GF-D8 (cell line): ENCODE measurements around the gene ATG9B.

ENCODE experiments used
- DNase-seq: peaks from one replicate; lab custom pipeline; 2025; lab: John Stamatoyannopoulos, UW

The ATG9B gene

DNA sequence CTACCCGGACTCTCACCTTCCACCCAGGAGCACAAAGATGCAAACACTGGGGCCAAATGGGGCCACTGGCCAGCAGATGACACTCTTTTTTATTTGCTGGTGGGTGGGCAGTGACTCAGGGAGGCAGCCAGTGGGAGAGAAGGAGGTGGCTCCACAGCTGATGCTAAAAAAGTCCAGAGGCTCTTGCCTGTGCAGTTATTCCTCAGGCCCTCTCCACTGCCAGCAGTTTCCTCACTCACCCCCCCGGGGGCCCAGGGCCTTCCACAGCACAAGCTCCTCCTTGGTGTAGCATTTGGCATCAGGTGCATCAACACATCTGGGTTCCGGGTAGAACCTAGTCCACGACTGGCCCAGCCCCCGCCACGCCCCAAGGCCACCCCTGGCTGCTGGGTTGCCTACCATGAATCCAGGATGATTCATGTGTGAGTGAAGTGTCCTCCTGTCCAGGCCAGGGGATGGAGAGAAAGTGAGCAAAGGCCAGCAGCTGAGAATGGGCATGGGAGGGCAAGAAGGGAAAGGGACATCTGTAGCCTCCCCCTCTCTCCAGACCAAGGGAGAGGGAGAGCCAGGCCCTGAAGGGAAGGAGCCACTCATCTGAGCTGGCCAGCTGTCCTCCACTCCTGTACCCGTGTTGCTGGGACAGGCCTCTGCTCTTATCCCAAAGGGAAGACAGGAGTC is 44.4 kb downstream of the ATG9B start:
- DNase-seq = no peak

DNA sequence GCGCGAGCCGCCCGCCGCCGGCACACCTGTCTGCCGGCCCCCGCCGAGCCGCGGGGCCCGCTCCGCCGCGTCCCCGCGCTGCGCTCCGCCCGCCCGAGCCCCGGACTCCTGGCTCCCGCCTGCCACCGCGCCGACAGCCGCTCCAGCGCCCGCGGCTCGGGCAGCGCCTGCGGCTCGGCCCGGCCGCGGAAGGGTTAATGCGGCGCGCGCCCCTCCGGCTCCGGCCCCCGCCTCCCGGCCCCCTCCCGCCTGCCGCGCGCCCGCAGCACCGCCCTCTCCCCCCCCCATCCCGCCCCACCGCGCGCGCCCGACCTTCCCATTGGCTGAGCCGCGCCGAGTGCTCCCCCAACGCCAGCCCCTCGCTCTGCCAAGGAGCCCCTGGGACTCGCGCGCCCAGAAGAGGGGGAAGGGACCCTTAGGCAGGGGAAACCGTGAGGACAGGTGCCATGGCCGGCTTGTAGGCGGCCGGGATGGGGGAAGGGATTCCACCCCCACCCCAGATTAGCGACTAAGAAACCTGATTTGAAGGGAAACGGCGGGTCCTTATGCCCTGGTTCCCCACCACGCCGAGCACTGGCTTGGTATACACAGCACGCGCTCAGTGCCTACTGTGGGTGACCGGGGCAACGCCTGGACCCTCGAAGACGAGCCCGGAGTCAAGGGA is 46.0 kb downstream of the ATG9B start, which contains the start of gene KCNH2:
Gene KCNH2, minus strand, starts transcription at position 196 of the 664 bp plus-strand sequence. CDS start 408 bp downstream, outside the sequence.
- no peak for DNase-seq

DNA sequence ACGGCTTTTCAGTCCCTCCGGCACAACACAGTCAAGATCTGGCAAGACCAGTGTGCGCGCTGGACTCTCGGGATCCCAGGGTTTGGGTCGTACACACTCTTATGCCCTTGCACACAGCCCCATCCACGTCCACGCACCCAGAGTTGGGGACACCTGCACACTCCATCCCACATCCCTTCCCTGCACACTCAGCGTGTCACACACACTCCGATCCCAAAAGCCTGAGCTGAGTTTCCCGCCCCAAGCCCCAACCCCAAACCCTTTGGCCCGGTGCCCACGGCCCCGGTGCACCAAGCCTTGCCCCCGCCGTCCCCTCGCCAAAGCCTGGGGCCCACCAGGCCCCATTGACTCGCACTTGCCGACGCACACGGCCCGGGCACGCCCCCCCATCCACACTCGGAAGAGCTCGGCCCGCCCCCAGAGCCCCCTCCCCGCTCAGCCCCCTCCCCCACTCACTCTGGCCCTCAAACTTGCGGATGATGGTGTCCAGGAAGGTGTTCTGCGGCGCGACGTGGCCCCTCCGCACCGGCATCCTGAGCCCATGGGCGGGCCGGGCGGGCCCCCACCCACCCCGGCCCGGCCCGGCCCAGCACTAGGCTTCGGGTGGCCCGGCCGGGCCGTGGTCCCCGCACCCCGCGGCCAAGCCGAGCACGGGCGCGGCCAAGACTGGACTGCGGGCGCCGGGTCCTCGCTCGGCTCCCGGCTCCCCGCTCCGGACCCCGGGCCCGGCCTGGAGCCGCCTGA is 46.7 kb downstream of the ATG9B start:
- no peak for DNase-seq

DNA sequence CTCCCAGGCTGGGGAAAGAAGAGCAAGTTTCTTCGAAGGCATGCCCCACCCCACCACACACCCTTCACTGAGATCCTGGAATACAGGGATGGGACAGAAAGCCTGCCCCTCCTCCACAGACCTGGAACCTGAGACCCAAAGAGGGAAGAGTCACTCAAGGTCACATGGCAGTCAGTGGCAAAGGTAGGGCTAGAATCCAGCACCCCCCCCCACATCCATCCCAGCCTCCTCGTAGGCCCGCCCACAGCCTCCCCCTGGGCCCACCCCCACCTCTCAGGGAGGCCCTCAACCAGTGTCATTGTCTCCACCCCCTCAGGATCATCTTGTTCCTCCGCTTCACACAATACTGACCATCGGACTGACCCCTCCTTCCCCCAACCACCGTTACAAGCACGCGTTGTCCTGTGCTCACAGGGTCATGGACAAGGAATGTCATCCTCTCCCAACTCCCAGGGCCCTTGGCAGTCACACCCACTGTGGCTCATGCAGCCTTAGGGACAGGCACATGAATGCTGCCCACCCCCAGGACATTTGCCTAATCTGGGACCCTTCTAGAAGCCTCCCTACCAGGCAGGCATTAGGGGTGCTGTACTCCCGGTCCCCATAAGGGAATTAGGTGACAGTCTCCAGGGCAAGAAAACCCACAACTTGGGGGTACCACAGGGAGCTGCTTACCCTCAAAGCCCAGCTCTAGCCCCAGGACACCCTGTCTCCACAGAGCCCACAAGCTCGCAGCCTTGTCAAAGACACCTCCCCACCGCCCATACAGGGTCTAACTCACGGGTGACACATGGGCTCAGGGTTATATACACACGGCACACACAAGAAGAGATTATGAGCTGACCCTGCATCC is 47.5 kb downstream of the ATG9B start:
- DNase-seq = no peak

DNA sequence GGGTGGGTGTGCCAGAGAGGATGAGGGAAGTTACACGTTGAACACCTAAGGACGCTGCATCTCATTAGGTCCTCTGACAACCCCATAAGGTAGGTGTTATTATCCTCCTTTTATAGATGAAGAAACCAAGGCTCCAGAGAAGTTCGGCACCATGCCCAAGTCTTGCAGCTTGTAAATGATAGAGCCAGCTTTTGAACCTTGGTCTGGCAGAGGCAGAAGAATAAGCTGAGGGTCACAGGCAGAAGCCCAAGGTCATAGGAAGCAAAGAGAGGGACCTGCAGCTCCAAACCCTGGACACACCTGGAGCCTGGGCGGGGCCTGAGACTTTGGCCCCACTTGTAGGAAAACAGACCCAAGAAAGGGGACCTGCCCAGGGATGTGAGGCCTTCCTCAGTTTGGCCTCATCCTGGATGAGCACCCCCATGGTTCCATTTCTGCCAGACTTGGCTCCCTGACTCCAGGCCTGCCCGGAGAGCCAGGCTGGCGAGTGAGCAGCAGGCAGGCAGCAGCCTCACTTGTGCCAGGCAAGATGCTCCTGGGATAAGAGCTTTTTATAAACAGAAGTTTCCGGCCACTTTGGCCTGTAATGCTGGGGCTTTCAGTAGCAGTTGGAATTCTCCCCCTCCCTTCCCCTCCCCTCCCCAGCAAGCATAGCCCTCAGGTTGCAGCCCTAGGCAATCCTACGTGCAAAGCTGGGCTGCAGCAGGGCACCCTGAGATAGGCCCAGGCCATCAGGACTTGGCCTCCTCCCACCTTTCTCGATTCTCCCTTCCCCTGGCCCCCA is 48.6 kb downstream of the ATG9B start:
- no peak for DNase-seq

DNA sequence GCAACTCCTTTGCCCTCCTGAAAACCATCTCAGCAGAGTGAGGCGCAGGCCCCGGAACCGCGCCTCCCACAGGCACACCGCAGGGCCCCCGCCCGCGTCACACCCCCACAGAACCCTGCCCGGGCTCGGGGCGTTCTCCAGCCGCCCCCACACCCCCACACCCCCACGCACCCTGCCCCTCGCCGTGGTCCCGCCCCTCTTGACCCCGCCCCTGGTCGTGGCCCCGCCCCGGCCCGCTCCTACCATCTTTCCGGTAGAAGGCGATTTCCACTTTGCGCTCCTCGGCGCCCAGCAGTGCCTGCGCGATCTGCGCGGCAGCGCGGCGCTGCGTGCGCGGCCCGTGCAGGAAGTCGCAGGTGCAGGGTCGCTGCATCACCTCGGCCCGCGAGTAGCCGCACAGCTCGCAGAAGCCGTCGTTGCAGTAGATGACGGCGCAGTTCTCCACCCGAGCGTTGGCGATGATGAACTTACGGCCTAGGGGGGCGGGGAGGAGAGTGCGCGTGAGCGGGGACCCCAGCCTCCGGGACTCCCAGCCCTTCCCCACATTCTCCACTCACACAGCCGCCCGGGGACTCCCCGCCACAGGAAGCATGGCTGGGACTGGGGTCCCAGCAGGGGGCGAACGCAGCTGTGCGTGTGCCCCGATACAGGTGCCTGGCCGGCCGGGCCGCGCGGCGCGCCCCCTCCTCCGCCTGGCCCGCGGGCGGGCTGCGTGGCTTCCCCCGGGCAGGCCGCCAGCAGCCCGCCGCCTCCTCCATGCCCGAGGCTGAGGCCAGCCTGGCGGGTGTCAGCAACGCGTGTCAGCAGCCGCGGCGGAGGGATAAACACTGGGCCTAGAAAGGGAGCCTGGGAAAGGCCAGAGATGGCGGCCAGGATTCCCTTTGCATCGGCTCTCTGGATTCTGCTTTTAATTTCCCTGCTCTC is 49.6 kb downstream of the ATG9B start:
- no peak for DNase-seq

DNA sequence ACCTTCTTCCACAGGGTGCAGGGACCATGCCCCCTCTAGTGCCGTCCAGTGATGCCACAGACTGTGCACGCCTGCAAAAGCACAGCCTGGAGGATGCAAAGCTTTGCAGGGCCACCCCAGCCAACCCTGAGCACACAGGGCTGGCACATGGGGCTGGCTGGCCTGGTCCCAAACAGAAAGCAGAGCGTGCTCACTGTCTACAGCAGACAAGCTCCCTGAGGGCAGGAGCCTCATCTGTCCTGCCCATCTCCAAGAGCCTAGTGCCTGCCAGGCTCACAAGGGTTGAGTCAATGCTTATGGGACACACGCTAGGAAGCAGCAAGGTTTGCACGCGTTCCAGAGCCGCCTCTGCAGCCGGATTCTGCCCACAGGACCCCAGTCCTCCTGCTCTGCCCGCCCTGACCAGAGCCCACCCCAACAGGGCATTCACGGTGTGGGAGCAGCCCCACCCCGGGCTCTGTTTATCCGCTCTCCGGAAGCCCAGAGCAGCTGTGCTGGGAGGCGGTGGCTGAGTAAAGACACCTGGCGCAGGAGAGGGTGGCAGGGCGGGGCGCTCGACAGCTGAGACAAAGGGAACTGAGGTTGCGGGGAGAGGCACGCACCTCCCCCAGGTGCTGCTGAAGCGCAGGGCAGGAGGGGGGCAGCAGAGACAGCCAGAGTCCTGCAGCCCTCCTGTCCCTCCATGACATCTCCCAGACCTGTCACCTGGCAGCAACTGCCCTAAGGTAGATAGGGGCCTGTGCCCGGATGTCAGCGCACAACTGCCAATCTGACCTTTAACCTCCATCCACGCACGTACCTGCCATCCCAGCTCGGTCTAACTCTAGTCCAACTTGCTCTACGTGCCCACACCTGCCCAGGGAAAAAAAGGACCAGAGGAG is 50.5 kb downstream of the ATG9B start:
- no peak for DNase-seq

DNA sequence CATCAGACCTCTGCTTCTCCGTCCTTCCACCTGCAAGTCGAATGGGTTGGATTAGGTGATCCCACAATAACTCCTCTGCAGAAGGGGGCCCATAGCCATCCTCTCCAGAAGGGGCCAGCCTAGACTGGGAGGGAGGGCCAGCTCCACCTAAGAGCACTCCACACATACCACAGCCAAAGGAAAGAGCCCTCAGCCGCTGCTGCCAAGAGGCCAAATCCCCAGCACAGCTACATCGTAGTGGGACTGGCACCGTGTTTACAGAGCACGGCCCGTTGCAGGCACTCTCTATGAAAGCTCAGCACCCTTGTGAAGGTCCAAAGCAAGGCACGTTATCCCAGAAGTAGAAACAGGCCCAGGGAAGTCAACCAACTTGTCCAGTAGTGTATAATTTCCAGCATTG is 51.6 kb downstream of the ATG9B start:
- DNase-seq = no peak

DNA sequence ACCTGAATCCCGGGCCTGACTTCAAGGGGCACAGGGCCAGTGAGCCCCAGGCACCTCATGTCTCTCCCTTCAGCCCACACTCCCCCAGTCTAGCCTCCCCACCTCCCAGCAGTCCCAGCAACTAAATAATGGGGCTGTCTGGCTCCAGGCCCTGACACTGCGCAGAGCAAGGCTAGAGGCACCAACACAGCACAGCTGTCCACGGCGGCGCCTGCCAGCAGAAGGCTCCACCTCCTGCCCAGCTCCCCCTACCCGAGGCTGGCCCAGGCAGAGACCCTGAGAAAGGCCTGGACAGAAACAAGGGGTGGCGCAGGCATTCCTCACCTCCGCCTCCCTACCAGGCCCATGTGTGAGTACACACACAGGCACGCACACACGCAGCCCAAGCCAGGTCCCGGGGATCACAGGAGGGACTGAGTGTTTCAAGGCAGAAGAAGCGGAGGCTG is 52.2 kb downstream of the ATG9B start:
- DNase-seq = no peak

DNA sequence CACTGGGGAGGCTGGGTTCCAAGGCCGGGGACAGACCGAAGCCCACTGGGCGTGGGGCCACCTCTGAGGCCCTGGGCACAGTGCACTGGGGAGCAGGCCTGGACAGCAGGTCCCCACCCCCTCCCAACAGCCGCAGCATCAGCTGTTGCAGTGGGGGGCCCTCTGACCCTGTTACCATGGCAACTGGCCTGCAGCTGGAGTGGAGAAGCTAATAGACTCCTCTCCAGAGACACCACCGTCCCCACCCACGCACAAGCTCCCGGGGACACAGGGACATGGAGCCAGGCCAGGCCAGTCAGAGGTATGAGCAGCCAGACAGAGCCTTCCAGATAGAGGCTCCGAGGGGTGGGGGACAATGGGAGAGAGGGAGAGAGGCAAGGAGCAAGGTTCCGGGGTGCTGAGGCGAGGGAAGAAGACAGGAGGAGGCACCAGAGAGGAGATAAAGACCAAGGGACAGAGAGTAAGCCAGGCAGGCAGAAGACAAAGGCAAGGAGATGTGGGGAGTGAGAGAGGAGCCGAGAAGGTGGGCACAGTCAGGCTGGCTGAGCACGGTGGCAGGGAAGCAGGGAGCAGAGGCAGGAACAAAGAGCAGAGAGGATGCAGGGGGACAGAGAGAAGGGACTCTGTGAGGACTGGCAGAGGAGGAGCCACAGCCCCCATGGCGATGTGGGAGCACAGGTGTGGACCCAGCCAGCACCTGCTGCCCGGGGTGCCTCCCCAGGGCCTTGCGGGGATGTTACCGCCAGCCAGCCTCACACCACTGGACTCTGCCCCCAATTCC is 52.9 kb downstream of the ATG9B start:
- DNase-seq = no peak

DNA sequence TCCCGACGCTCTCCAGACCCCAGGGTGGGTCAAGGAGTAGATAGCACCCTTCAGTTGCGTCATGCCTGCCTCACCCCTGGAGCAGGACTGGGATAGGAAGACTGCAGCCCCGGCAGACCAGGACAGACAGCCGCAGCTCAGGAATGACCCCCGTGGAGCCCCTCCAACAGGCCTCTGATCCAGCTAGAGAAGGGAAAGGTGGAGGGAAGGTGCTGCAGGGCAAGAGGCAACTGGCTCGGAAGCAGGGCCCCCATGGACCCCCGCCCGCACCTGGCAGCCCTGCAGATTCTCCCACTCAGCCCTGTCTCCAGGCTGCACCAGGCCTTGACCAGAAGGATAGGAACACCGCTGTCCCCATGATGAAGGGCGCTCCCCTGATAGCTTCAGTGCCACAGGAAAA is 53.9 kb downstream of the ATG9B start:
- no peak for DNase-seq

DNA sequence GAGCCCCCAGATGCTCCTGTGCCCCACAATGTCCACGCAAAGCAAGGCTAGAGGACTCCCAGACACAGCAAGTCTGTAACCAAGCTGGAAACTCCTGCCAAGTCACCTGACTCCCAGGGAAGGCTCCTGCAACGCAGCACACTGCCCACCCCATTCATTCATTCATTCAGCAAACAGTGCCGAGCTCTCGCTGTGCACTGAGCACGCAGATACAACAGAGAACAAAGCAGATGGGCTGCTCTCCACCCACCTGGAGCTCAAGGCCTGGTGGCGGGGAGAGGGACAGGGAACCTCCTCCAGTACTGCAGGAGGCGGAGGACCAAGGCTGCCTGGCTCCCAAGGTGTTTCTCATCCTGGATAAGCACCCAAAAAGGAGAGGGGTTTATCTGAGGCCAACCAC is 54.8 kb downstream of the ATG9B start:
- DNase-seq = no peak

DNA sequence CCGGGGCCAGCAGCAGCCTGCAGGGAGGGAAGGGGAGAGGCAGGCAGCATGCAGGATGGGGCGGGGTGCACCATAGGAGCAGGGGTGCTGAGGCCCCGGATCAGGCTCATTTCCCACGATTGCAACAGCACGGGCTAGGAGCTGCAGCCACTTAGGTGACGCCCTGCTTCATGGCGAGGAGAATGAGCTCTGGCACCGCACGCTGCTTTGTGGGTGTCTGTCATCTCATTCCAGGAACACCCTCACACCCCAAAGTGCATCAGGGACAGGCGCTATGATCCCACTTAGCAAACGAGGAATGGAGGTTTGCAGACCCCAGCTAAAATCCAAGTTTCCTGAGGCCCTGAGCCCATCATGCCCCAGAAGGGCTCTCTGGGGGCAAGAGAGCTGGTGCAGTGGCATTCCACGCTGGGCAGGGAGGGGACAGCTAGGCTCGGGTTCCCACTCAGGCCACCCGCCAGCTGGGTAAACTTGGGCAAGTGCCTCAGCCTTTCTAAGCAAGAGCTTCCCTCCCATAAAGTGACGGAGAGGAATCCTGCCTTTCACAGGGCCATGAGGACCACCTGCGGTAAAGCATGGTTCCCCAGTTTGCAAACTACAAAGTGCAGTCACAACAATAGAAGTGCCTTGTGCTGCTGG is 55.4 kb downstream of the ATG9B start:
- no peak for DNase-seq

DNA sequence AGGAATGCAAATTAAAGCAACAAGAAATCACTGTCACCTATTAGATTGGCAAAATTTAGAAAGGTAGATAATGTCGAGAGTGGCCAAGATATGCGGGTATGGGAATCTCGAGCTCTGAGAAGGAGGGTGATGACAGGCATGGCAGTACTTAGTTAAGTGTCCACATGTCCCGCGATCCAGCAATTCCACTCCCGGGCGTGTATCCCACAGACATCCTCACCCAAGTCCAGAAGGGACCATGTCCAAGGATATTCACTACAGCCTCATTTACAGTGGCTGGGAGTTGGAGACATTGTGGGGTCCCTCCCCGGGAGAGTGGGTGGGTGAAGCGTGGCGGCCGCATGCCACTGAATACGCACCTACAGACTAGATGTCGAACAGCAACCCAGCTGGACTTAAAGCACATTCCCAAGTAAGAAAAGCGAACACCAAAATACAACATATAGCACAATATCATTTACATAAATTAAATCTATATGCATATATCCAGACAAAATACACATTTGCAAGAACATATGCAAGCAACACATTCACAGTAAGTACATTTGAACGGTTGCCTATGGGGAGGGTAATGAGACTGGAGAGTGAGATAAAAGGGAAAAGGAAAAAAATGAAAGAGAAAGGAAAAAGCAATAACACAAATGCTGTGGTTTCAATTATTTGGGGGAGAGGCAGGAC is 56.1 kb downstream of the ATG9B start:
- no peak for DNase-seq

DNA sequence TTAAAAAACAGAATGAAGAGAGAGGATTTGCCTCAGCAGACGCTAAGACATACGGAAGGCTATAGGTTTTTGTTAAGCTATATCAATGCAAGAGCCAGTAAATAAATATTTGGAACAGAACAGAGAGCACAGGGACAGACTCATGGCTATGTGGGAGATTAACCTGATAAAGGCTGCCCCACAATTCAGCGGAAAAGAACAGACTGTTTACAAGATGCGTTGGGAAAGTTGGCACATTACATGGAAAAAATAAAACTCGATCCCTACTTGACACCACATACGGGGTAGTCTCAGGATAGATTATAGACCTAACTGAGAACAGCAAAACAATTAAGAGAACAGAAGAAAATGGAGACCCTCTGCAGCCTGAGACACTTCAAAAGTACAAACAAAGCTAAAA is 56.9 kb downstream of the ATG9B start:
- no peak for DNase-seq

DNA sequence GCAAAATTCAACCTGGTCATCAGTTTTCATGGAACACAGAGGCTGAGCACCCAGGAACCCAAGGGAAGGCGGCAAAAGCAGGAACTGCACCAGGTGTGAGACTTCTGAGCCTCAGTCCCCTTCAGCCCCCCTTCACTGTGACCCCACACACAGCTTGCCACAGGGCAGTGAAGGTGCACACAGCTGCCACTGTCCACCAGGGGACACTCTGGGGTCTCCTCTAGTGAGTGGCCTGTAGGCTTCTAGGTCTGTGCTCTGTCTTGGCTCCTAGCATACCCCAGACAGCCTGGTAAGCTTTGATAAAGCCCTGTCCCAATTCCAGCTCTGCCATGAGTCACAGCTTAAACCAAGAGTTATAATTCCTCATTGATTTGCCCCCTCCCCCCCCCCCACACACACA is 58.3 kb downstream of the ATG9B start:
- no peak for DNase-seq

DNA sequence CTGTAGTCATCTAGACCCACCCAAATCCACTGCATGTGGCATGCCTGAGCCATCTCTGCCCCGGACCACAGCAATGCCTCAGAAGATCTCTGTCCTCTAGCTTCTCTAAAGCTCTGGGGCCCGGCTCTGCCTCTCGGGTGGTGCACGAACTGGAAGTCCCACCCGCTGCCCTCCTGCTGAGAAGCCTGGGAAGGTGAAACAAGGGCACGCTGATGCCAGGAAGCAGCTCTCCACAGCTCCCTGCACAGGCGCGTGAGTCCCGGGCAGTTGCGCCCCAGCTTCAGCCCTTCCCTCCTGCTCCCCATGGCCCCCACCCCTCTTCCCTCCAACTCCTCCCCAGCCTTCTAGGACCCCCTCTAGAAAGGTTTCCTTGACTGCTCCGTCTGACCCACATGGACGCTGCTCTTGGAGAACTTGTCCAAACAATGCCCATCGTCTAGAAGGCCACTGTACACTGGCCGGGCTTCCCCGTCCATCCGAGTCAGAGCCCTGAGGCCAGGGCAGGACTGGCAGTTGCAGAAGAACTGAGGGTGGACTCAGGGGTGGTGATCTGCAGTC is 58.9 kb downstream of the ATG9B start:
- no peak for DNase-seq
